Activated CD4-positive, alpha-beta T cell treated with anti-CD3 and anti-CD28 coated beads for 4 hours (primary cell): Measurements from ENCODE around the gene SPEN.
"Not testable (repeated sequence)": the region's sequence is repeated elsewhere in the genome, so short reads cannot be mapped to it uniquely, and the experiment has no call there.

Source experiments
- DNase-seq, 2 donors: peaks; one replicate each; pipeline ENCODE4 v3.0.0-alpha.2; 2020

Gene SPEN

DNA sequence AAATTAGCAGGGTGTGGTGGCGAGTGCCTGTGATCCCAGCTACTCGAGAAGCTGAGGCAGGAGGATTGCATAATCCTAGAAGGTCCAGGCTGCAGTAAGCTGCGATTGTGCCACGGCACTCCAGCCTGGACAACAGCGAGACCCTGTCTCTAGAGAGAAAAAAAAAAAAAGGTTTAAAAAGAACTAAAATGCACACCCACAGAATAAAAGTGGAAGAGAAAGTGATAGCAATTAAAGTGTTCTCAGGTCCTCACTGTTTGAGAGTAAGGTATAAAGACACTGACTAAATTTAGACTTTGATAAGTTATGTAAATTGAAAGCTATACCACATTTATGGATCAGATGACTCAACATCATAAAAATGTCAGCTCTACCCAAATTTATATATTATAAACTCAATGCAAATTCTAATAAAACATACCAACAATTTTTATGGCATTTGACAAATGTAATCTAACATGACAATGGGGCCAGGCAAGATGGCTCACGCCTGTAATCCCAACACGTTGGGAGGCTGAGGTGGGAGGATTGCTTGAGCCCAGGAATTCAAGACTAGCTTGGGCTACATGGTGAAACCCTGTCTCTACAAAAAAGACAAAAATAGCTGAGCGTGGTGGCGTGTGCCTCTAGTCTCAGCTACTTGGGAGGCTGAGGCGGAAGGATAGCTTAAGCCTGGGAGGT lies 116.6 kb downstream of the SPEN start:
- DNase-seq, result no peak

DNA sequence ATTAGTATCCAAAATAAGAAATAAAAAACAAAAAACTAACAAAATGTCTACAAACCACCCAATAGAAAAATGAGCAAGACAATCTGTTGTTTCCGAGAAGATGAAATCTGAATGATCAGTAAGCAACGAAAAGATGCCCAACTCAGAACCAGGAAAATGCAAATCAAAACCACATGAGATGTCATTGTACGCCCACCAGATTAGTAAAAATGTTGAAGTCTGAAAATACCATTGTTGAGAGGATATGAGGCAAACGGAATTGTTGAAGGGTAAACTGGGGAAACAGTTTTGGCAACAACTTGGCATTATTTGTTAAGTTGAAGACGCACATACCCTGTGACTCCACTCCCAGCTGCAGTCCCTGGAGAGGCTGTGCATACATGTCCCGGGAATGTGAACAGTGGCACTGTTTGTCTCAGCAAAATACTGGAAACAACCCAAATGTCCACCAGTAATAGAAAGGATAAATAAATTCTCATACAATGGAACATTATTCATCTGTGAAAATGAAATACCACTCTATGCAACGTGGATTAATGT lies 117.8 kb downstream of the SPEN start:
- peak; percentile 34 to 39 for DNase-seq

DNA sequence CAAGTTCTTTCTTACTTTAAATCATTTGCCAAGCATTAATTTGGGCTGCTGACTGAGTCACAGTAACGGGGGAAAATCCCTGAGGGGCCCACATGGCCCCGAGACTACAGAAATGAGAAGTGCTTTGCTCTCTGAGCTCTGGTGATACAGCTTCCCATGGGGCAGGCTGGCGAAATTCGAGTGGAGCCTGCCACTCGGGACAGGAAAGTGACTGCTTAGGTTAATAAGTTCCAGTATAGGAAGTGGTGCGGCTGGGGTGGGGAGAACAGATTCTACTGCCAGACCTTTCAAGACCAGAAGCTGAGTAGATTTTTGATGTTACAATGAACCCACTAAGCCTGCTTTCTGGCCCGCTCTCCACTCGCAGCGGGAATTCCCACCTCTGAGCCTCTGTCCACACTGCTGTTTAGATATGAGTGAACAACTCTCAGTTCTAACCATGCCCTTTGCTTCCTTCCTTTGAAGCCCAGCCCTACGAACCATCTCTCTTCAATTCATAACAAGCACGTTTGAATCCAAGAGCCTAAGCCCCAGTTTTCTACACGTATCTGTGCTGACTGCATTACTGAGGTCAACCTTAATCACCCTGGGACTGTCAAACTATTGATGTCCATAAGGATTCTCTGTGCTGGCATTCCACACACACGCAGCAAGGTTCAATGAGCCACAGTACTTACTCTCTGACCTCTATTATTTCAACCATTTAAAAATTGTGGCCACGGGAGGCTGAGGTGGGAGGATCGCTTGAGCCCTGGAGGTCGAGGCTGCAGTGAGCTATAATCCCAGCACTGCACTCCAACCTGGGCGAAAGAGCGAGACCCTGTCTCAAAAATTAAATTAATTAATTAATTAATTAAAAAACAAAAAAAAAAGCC lies 118.8 kb downstream of the SPEN start:
- DNase-seq, result peak; percentile 70 to 72

DNA sequence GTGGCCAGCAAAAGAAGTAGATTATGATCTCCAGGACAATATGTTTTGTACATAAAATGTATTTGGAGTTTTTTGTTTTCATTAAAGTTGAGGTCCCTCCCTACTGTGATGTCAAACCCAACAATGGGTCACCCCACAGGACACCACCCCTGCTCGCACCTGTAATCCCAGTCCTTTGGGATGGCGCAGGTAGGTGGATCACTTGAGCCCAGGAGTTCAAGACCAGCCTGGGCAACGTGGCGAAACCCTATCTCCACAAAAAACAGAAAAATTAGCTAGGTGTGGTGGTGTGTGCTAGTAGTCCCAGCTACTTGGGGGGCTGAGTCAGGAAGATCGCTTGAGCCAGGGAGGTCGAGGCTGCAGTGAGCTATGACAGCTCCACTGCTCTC lies 119.4 kb downstream of the SPEN start:
- DNase-seq, result no peak

DNA sequence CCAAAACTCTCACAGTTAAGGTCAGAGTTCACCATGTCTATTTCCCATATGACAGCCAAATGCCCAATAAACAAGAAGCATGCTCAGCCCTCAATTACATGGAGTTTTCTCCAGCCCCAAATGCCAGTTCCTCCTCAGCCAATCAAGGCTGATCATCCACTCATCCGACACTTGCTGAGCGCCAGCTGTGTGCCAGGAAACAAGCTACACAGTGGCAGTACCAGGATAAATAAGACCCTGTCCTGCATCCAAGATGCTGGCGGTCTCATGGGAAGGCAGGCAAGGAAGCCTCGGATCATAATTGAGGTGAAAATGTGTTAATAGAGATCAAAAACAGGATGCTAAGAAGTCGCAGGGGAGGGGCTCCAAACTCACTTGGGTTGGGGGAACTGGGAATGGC lies 120.7 kb downstream of the SPEN start:
- no peak for DNase-seq

DNA sequence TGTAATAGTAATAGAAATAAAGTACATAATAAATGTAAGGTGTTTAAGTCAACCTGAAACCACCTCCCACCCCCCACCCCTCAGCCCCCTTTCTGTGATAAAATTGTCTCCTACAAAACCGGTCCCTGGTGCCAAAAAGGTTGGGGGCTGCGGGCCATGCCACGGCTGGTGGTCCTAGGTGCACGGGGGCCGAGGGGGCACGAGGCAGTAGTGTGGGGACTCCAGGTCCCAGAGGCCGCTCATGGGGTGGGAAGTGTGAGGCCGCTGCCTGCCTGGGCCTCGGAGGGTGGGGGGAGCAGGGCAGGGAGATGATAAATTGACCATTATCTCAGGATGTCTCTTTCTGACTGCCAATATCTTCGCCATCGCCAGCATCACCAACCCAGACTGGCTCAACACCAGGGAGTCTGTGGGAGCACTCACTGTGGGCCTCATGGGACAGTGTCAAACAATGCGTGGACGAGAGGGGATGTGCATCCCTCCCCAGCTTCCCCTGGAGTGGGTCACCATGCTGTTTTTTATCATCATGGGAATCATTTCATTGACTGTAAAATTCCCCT lies 121.9 kb downstream of the SPEN start:
- DNase-seq, result no peak

DNA sequence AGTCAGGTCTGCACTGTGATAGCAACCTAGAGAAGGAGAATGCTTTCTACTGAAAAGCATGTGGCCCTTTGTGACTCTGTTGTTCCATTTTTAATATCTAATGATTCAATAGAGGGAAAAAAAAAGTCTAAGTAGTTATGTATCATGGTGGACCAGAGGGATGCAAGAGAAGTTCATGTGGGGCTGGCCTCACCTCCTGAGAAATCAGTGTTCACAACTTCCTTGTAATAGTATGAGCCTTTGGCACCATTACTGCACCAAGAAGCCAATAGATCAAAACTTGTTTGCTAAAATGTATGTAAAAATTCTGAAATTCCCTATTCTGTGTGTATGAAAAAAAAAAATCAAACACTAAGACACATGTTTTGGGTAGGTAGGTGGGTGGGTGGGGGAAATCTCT lies 123.4 kb downstream of the SPEN start:
- no peak for DNase-seq

DNA sequence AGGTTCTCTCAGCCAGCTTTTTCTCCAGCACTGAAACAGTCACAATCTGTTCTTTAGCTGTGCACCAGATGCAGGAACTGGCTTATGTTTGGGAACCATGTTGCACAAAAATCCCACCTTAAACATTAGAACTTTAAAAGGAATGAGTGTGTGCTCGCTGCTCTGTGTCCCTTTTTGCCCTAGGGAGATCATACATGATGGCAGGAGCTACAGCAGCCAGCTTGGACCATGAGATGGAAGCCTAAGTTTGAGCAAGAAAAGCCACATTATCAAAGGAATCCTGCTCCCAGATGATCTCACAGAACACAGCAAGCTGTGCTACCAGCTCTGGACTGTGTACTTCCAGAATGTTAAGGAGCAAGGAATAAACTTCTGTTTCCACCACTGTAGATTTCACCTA lies 124.9 kb downstream of the SPEN start:
- no peak for DNase-seq

DNA sequence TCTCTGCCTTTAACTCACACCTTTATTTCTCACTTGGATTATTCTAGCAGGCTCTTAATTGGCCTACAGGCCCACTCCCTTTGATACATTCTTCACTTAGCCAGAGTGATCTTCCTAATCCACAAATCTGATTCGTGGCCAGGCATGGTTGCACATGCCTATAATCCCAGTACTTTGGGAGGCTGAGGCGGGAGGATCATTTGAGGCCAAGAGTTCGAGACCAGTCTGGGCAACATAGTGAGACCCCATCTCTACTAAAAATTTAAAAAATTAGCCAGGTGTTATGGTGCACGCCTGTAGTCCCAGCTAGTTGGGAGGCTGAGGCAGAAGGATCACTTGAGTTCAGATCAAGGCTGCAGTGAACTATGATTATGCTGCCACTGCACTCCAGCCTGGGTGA lies 126.3 kb downstream of the SPEN start:
- DNase-seq, result no peak

DNA sequence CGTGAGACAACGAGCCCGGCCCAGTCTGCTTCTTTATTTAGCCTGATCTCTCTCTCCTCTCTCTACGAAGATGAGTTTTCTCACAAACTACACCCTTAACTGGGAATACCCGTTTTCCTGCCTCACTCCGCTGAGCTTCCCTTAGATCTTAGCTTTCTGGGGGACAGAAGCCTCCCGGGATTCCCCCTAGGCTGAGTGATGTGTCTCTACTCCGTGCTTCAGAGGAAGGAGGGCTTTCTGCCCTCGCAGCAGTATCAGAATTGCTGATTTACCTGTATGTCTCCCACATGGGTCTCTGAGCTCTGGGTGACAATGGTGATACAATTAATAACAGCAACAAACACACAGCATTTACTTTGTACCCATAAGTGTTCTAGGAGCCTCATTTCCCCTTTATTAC lies 127.3 kb downstream of the SPEN start:
- DNase-seq, result peak in 1 of 2 donors; percentile 16

DNA sequence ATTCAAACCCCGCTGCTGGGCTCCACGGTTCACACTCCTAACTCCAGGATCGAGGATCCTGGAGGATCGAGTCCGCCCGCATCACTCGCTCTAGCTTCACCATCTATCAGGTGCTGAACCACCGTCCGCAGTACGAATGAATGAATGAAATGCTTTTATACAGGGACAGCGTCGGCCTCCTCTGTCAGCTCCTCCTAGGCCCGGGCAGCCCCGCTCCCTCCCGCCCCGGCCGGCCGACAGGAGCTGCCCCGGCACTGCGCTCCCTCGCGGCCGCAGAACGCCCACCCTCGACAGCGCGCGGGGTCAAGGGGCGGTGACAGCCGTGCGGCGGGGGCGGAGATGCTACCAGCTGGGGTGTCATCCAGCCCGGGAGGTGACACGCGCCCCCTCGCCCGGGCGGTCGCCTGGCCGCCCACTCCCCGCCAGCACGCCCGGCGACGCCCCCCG lies 127.9 kb downstream of the SPEN start:
- peak; percentile 82 to 88 for DNase-seq

DNA sequence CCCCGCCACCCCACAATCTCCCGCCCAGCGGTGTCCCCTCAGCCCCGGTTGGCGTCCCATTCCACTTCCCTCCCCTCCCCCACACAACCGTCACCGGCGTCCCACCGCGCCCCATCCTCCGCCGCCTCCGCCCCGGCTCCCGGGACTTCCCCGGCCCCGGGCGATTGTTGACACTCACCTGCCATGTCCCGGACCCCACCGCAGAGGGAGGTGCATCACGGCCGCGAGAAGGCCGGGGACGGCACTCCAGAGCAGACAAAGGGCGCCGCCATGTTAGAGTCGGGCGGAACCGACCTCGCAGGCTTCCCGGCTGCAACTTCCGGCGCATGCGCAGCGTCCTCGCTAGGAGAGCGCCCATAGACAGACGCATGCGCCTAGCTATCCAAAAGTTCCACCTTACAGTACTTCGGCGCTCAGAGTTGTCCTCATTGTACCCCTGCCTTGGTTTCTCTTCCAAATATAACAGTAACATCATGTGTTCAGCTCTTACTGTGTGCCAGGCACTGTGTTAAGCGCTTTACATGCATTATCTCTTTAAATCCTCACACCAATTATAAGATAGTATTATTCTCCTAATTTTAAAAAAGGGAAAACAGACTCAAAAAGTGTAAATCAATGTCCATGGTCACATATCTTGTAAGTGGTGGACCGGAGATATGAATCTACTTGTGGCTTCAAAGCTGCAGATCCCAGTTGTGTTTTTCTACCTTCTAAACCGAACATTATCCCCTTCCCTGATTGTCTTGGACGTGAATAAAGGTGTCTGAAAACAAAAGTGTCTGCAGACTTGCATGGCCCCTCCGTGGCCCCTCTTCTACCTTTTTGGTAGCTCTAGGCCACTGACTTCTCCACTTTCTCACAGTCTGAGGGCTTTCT lies 128.5 kb downstream of the SPEN start, which contains the start of gene ZBTB17:
Gene ZBTB17, minus strand, starts transcription at position 297 of the 876 bp plus-strand sequence. CDS start 27,606 bp downstream, outside the sequence.
- peak; percentile 96 to 98 for DNase-seq

DNA sequence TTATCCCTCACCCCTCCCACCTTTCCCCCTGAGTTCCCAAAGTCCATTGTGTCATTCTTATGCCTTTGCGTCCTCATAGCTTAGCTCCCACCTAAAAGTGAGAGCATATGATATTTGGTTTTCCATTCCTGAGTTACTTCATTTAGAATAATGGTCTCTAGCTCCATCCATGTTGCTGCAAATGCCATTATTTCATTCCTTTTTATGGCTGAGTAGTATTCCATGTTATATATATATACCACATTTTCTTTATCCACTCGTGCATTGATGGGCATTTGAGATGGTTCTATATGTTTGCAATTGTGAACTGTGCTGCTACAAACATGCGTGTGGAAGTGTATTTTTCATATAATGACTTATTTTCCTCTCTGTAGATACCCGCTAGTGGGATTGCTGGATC lies 130.4 kb downstream of the SPEN start:
- not testable (repeated sequence) for DNase-seq

DNA sequence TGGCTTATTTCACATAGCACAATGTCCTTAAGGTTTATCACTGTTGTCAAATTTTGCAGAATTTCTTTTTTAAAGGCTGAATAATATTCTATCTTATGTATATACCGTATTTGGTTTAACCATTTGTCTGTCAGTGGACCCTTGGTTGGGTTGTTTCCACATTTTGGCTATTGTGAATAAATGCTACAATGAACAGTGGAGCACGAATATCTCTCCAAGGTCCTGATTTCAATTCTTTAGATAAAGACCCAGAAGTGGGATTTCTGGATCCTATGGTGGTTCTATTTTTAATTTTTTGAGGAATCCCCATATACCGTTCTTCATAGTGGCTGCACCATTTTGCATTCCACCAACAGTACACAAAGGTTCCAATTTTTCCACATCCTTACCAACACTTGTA lies 134.2 kb downstream of the SPEN start:
- no peak for DNase-seq

DNA sequence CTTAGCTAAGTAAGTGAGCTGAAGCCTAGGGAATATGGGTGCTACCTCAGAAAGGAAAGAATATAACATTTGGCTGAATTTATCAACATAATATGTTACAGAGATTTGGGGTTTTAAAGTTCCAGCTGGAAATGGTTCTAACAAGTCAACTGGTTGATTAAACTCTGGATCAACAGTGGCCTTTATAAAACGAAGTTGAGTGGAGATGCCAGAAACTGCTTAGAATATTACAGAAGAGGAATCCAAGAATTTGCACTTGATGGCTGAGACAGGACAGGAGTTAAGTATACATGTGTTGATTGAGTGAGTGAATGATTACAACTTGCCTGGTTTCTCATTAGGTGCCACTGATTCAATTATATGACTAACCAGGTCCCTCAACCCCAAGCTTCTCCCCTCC lies 135.8 kb downstream of the SPEN start:
- no peak for DNase-seq

DNA sequence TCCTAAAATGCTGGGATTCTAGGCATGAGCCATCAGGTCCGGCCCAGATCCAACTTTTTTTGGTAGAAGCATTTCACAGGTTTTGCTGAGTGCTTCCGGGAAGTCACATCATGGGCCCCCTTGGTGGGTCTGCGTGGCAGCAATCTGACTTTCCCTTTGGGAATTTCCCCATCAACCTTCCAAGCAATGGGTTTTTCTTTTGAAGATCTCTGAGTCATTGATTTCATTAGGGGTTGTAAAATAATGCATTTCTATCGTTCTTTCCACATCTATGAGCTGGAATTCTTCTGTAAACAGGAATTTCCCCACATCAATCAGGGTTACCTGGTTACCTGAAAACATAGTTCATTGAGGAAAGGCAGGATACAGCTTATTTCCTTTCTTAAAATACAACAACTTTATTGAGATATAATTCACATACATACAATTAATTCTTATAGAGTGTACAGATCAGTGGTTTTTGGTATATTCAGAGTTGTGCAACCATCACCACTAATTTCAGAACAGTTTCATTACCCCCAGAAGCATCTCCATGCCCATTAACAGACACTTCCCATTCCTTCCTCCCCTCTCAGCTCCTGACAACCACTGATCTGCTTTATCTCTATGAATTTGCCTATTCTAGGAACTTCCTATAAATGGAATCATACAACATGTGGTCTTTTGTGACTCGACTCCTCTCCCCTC lies 138.2 kb downstream of the SPEN start:
- DNase-seq, result no peak

DNA sequence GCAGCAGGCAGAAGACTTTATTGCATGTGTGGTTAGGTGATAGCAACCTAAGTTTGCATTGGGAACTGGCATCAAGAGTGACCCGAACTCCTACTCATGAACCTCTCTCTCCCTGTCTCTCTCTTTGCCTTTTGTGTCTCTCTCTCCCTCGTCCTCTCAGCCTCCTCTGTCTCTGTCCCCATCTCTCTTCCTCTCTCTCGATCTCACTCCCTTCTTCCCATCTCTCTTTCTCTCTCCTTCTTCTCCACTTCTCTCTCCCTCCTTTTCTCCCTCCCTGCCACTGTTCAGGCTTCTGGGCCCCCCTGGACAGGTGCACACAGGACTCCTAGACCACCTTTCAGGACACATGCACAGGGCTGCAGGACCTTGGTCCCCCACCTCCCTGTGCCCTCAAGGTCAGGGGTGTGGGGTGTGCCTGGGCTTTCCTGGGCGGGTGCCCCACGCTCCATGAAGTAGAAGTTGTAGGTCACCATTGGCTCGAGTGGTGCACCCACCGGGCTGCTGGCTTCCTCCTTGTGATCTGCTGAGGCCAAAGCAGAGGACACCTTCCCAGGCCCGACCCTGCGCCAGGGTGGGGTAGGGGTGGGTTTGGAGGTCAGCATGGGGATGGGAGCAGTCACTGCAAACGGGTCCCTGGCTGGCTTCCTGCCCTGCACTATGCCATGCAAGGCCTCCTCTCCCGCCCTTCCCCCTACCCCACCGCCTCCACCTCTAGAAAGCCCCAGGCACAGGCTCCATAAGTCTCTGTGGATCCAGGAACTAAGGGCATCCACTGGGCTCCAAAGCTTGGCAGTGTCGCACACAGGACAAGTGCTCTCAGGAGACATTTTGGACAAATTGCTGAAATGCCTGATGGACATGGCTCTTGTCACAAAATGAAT lies 141.6 kb downstream of the SPEN start:
- no peak for DNase-seq

DNA sequence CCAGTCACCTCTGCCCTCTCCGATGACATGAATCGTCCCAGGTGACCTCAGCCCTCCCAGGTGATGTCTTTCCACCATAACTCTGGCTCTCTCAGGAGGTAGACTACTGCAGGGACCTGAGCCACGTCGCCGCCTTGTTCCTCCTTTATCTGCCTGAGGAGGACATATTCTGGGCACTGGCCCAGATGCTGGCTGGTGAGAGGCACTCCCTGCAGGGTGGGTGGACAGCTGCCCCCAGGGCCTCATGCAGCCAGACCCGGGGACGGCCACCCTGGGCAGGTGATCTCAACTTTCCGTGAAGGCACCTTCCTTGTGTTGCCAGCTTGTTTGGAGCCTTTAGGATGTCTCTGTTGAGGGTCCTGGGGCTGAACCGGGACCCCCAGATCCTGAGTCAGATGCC lies 142.3 kb downstream of the SPEN start:
- no peak for DNase-seq
